HCT116 (cell line): ENCODE data around the gene APLN. TPM values are rescaled to one million over a fixed set of nuclear protein-coding genes. Genes with fewer than 3 reads are reported as not detected.

Experiments
- ATAC-seq: fragments of 200-7000 bp; cut with Tn5 transposase; 2 replicates; pipeline ENCODE4 v1.9.1; 2020; ENCODE audit warnings: mild to moderate bottlenecking, moderate library complexity
- BruUV-seq: library from RNA; stranded (reverse); fragments of 400-500 nt; replicated peaks from 2 replicates; lab custom pipeline; 2021; lab: Mats Ljungman, UMichigan
- CTCF ChIA-PET: fragments of 300-600 bp; sonication (Branson Sonifier 250); formaldehyde crosslinking; loops from one replicate; lab custom pipeline; 2021; ENCODE audit warnings: antibody characterized with exemption; lab: Charles Lee
- POLR2A ChIA-PET: fragments of 300-600, 350-600 bp; sonication (Branson Sonifier 250); formaldehyde crosslinking; loops from one replicate; lab custom pipeline; 2021; ENCODE audit warnings: antibody characterized with exemption; lab: Charles Lee
- RAD21 ChIA-PET, 2 experiments: fragments of 300-600 bp; sonication (Branson Sonifier 250); formaldehyde crosslinking; loops; one replicate each; lab custom pipeline; 2023; ENCODE audit warnings: low total read pairs in 2 of 2; ENCODE audit not compliant: uncharacterized antibody in 2 of 2, unreplicated experiment in 2 of 2, low non-redundant PET in 1 of 2; lab: Charles Lee
- DNase-seq: peaks from one replicate; pipeline ENCODE4 v3.0.0-alpha.2; 2010; ENCODE audit warnings: low read depth, low spot score
- H2AFZ ChIP-seq: fragments of 200-600 bp; shearing (Covaris generic), sonication (generic); 2 replicates; pipeline ENCODE4 v1.6.1; 2017; ENCODE audit warnings: low read depth, mixed run types, mixed read lengths, antibody characterized with exemption, low read length; ENCODE audit not compliant: poor library complexity, severe bottlenecking
- H3K27ac ChIP-seq: 2 replicates; pipeline ENCODE4 v1.5.1; 2012; ENCODE audit warnings: low read depth, low read length
- H3K27me3 ChIP-seq: fragments of 200-600 bp; sonication (generic); 2 replicates; pipeline ENCODE4 v1.6.1; 2016; ENCODE audit warnings: mixed run types, low read length, mixed read lengths; ENCODE audit not compliant: insufficient read depth
- H3K36me3 ChIP-seq, 2 experiments: fragments of 200-500 bp in 1 of 2; fragments of 200-600 bp in 1 of 2; sonication (Bioruptor generic) in 1 of 2; sonication (generic) in 1 of 2; 2 replicates each; pipeline versions ENCODE4 v1.5.1 to v1.6.1; 2014 to 2016; ENCODE audit warnings: low read length in 2 of 2, inconsistent platforms in 1 of 2, mixed read lengths in 1 of 2, mixed run types in 1 of 2; ENCODE audit not compliant: insufficient read depth in 2 of 2, control insufficient read depth in 1 of 2
- H3K4me1 ChIP-seq, 2 experiments: fragments of 200-600 bp in 1 of 2; sonication (generic) in 1 of 2; 2 replicates each; pipeline versions ENCODE4 v1.5.1 to v1.6.1; 2012 to 2017; ENCODE audit warnings: low read length in 2 of 2, inconsistent platforms in 1 of 2, mild to moderate bottlenecking in 1 of 2, mixed read lengths in 1 of 2, mixed run types in 1 of 2, moderate library complexity in 1 of 2; ENCODE audit not compliant: insufficient read depth in 2 of 2, control insufficient read depth in 1 of 2
- H3K4me2 ChIP-seq: fragments of 200-600 bp; sonication (generic); 2 replicates; pipeline ENCODE4 v1.6.1; 2017; ENCODE audit warnings: mixed run types, low read length, mixed read lengths
- H3K4me3 ChIP-seq, 2 experiments: fragments of 200-600 bp in 1 of 2; sonication (generic) in 1 of 2; replicated peaks in 1 of 2; 2 replicates each; pipeline ENCODE4 v1.5.1; 2011 to 2016; ENCODE audit warnings: low read length in 2 of 2, control low read depth in 1 of 2, low read depth in 1 of 2, mild to moderate bottlenecking in 1 of 2, mixed read lengths in 1 of 2, mixed run types in 1 of 2
- H3K79me2 ChIP-seq: fragments of 200-600 bp; sonication (generic); 2 replicates; pipeline ENCODE4 v1.6.1; 2017; ENCODE audit warnings: mild to moderate bottlenecking, mixed run types, low read length, moderate library complexity, mixed read lengths; ENCODE audit not compliant: insufficient read depth
- H3K9ac ChIP-seq: fragments of 200-600 bp; sonication (generic); 2 replicates; pipeline ENCODE4 v1.6.1; 2016; ENCODE audit warnings: low read length, mixed read lengths
- H3K9me2 ChIP-seq: fragments of 200-600 bp; sonication (generic), shearing (Covaris generic); 2 replicates; pipeline ENCODE4 v1.6.1; 2017; ENCODE audit warnings: mixed run types, mild to moderate bottlenecking, moderate library complexity; ENCODE audit not compliant: insufficient read depth
- H3K9me3 ChIP-seq, 2 experiments: fragments of 200-500 bp in 1 of 2; fragments of 200-600 bp in 1 of 2; sonication (Bioruptor generic) in 1 of 2; sonication (generic) in 1 of 2; 2 replicates each; pipeline ENCODE4 v1.6.1; 2014 to 2017; ENCODE audit warnings: low read length in 2 of 2, mixed read lengths in 2 of 2, inconsistent platforms in 1 of 2, low read depth in 1 of 2, mild to moderate bottlenecking in 1 of 2, mixed run types in 1 of 2, moderate library complexity in 1 of 2; ENCODE audit not compliant: control insufficient read depth in 1 of 2, insufficient read depth in 1 of 2
- H4K20me1 ChIP-seq: fragments of 200-600 bp; sonication (generic), shearing (Covaris generic); 2 replicates; pipeline ENCODE4 v1.6.1; 2017; ENCODE audit warnings: mixed run types, mild to moderate bottlenecking, moderate library complexity; ENCODE audit not compliant: insufficient read depth
- CBX3 ChIP-seq: IDR thresholded peaks from 2 replicates; pipeline ENCODE4 v1.6.1; 2012; ENCODE audit warnings: low read depth
- CEBPB ChIP-seq: IDR thresholded peaks from 2 replicates; pipeline ENCODE4 v1.6.1; 2012; ENCODE audit warnings: low read depth
- EGR1 ChIP-seq: IDR thresholded peaks from 2 replicates; pipeline ENCODE4 v1.6.1; 2012; ENCODE audit warnings: low read depth
- ELF1 ChIP-seq: IDR thresholded peaks from 2 replicates; pipeline ENCODE4 v1.6.1; 2012; ENCODE audit warnings: low read depth, borderline replicate concordance
- EZH2 ChIP-seq: fragments of 200-600 bp; sonication (generic); IDR thresholded peaks from 2 replicates; pipeline ENCODE4 v1.6.1; 2017; ENCODE audit warnings: antibody characterized with exemption, mixed run types
- EZH2phosphoT487 ChIP-seq: fragments of 200-600 bp; IDR thresholded peaks from 2 replicates; pipeline ENCODE4 v1.6.1; 2018; ENCODE audit warnings: antibody characterized with exemption, borderline replicate concordance
- FOSL1 ChIP-seq: IDR thresholded peaks from 2 replicates; pipeline ENCODE4 v1.6.1; 2012; ENCODE audit warnings: low read depth
- JUND ChIP-seq: IDR thresholded peaks from 2 replicates; pipeline ENCODE4 v1.6.1; 2012
- POLR2A ChIP-seq: IDR thresholded peaks from 2 replicates; pipeline ENCODE4 v1.7.0; 2011; ENCODE audit warnings: borderline replicate concordance; ENCODE audit not compliant: insufficient read depth, insufficient read length; ENCODE audit errors: extremely low read depth
- POLR2AphosphoS5 ChIP-seq: IDR thresholded peaks from 2 replicates; pipeline ENCODE4 v1.6.1; 2011; ENCODE audit warnings: mild to moderate bottlenecking, low read depth, low read length, moderate library complexity
- SP1 ChIP-seq: IDR thresholded peaks from 2 replicates; pipeline ENCODE4 v1.6.1; 2012; ENCODE audit warnings: low read depth
- SRF ChIP-seq: IDR thresholded peaks from 2 replicates; pipeline ENCODE4 v1.6.1; 2012; ENCODE audit warnings: low read depth
- TCF7L2 ChIP-seq: IDR thresholded peaks from 2 replicates; pipeline ENCODE4 v1.7.0; 2011; ENCODE audit warnings: borderline replicate concordance, inconsistent platforms; ENCODE audit not compliant: insufficient read depth, insufficient read length; ENCODE audit errors: extremely low read depth
- intact Hi-C: fragments of 100-400 bp; cut with micrococcal nuclease; formaldehyde crosslinking; loops from 2 replicates; pipeline ENCODE4 v1.10.0; 2022
- total RNA-seq: library from RNA; stranded (reverse); gene quantifications from one replicate; pipeline ENCODE4 v1.2.1, GENCODE V29; 2021; ENCODE audit not compliant: unreplicated experiment
- TF ChIP-seq, protein P1 (sequence below), 3 experiments: fragments of 200-600 bp in 1 of 3; sonication (generic) in 1 of 3; IDR thresholded peaks in 2 of 3; conservative IDR thresholded peaks in 1 of 3; 2 replicates each; pipeline ENCODE4 v1.5.1; 2012 to 2017; ENCODE audit warnings: low read depth in 2 of 3, low read length in 2 of 3, antibody characterized with exemption in 1 of 3, borderline replicate concordance in 1 of 3, control low read depth in 1 of 3, mild to moderate bottlenecking in 1 of 3, mixed read lengths in 1 of 3, mixed run types in 1 of 3, moderate library complexity in 1 of 3; ENCODE audit not compliant: insufficient read depth in 1 of 3
- TF ChIP-seq, protein P2 (sequence below): IDR thresholded peaks from 2 replicates; pipeline ENCODE4 v1.6.1; 2011; ENCODE audit warnings: mild to moderate bottlenecking, low read length, moderate library complexity; ENCODE audit not compliant: insufficient replicate concordance; ENCODE audit errors: extremely low read depth
- TF ChIP-seq, protein P3 (sequence below): IDR thresholded peaks from 2 replicates; pipeline ENCODE4 v1.6.1; 2012
- TF ChIP-seq, protein P4 (sequence below): IDR thresholded peaks from 2 replicates; pipeline ENCODE4 v1.6.1; 2012

The APLN gene
- total RNA-seq, 1 experiment from 2014 or later: 0.22 TPM

DNA sequence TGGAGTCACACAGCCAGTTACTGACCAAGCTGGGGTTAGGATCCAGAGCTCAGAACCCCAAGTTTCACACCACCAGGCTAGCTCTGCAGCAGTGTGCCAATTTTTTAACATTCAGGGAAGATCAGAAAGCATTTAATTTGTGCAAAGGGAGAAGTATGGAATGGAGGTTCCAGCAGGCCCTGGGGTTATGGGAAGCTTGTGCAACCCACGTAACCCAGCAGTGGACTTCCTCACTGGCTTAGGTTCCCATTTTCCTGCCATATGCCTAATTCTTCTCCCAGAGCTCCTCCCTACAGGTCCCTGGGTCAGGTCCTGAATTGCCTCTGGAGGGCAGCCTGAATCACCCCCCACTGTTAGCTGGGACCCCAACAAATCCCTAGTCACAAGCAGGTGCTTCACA, 14.0 kb downstream of the APLN start:
- no TSS peak for BruUV-seq
- RAD21 ChIA-PET: no interaction called here
- POLR2A ChIA-PET: no interaction called here

More for the DNA sequence above, 14.0 kb downstream of the APLN start:
- Histone ChIP-seq H3K4me2 (no peak overlapping the region), H3K27ac (no peak overlapping the region), H3K4me3 (no peak overlapping the region), H3K9me2 (no peaks in the 10 kb centered on the region), H3K79me2 (no peaks in the 10 kb centered on the region), H3K9ac (no peak overlapping the region), H2AFZ (no peak overlapping the region), H4K20me1 (no peaks in the 10 kb centered on the region), H3K36me3 (no peaks in the 10 kb centered on the region), H3K27me3 (no peaks in the 10 kb centered on the region), H3K9me3 (no peaks in the 10 kb centered on the region), H3K4me1 (peaks cover 0 to 4% of the 10 kb centered on the region in 2 experiments; a peak in 1 of 4 replicates)
- ATAC-seq (no peak), DNase-seq (no peak)
- CTCF ChIA-PET: no interaction called here
- no peak for TF ChIP-seq EZH2phosphoT487
- no peak for TF ChIP-seq EZH2
- TF ChIP-seq, protein P1, sequence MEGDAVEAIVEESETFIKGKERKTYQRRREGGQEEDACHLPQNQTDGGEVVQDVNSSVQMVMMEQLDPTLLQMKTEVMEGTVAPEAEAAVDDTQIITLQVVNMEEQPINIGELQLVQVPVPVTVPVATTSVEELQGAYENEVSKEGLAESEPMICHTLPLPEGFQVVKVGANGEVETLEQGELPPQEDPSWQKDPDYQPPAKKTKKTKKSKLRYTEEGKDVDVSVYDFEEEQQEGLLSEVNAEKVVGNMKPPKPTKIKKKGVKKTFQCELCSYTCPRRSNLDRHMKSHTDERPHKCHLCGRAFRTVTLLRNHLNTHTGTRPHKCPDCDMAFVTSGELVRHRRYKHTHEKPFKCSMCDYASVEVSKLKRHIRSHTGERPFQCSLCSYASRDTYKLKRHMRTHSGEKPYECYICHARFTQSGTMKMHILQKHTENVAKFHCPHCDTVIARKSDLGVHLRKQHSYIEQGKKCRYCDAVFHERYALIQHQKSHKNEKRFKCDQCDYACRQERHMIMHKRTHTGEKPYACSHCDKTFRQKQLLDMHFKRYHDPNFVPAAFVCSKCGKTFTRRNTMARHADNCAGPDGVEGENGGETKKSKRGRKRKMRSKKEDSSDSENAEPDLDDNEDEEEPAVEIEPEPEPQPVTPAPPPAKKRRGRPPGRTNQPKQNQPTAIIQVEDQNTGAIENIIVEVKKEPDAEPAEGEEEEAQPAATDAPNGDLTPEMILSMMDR (IDR thresholded peaks at IDR 0.05 in 2 of 3, conservative IDR thresholded peaks at IDR 0.05 in 1 of 3; ENCODE audit: borderline replicate concordance in 1 of 3, insufficient read depth in 1 of 3, low read depth in 2 of 3, low read length in 2 of 3): no peak
- TF ChIP-seq, protein P2, sequence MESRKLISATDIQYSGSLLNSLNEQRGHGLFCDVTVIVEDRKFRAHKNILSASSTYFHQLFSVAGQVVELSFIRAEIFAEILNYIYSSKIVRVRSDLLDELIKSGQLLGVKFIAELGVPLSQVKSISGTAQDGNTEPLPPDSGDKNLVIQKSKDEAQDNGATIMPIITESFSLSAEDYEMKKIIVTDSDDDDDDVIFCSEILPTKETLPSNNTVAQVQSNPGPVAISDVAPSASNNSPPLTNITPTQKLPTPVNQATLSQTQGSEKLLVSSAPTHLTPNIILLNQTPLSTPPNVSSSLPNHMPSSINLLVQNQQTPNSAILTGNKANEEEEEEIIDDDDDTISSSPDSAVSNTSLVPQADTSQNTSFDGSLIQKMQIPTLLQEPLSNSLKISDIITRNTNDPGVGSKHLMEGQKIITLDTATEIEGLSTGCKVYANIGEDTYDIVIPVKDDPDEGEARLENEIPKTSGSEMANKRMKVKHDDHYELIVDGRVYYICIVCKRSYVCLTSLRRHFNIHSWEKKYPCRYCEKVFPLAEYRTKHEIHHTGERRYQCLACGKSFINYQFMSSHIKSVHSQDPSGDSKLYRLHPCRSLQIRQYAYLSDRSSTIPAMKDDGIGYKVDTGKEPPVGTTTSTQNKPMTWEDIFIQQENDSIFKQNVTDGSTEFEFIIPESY: no peak
- TF ChIP-seq CBX3: no peak
- TF ChIP-seq TCF7L2: no peak
- TF ChIP-seq, protein P3, sequence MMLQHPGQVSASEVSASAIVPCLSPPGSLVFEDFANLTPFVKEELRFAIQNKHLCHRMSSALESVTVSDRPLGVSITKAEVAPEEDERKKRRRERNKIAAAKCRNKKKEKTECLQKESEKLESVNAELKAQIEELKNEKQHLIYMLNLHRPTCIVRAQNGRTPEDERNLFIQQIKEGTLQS: no peak
- TF ChIP-seq ELF1: no peak
- no peak for TF ChIP-seq CEBPB
- TF ChIP-seq SRF: no peak
- no peak for TF ChIP-seq POLR2AphosphoS5
- no peak for TF ChIP-seq SP1
- no peak for TF ChIP-seq FOSL1
- no peak for TF ChIP-seq JUND
- TF ChIP-seq, protein P4, sequence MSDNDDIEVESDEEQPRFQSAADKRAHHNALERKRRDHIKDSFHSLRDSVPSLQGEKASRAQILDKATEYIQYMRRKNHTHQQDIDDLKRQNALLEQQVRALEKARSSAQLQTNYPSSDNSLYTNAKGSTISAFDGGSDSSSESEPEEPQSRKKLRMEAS: no peak
- no peak for TF ChIP-seq POLR2A
- TF ChIP-seq EGR1: no peak
- intact Hi-C loops: no loop called here
